ENCODE results near the gene RAPGEF2. TPM values are rescaled to one million over a fixed set of nuclear protein-coding genes. Genes with fewer than 3 reads are reported as not detected.

RAPGEF2 gene
- polyA plus RNA-seq, 1 donor (not counting 4 experiments of a cell fraction or from before 2014, with no cell fraction given) = 23.8 TPM

GRCh38 chr4:159169404-159170302 is 66.8 kb downstream of the RAPGEF2 start:
- Histone ChIP-seq H2AFZ (ENCODE audit: control insufficient read depth, low read length) (no peak overlapping the region), H3K4me3 (ENCODE audit: control insufficient read depth in 2 of 3, extremely low read depth in 1 of 3, insufficient read depth in 2 of 3, low read depth in 1 of 3, low read length in 3 of 3) (no peak overlapping the region), H3K27ac (ENCODE audit: control insufficient read depth, insufficient read depth, low read length) (no peak overlapping the region), H4K20me1 (ENCODE audit: control insufficient read depth, extremely low read depth, insufficient read depth, low read length) (no peaks in the 10 kb centered on the region), H3K36me3 (ENCODE audit: control insufficient read depth in 2 of 2, extremely low read depth in 1 of 2, insufficient read depth in 2 of 2, low read length in 2 of 2) (no peaks in the 10 kb centered on the region), H3K9me3 (ENCODE audit: control insufficient read depth, low read depth, low read length) (no peaks in the 10 kb centered on the region), H3K79me2 (ENCODE audit: control insufficient read depth, insufficient read depth, low read length) (peaks cover 25% of the 10 kb centered on the region), H3K27me3 (ENCODE audit: control insufficient read depth, extremely low read depth, insufficient read depth, low read length) (no peaks in the 10 kb centered on the region), H3K4me1 (ENCODE audit: control insufficient read depth, extremely low read depth, insufficient read depth, low read length) (peaks cover under 1% of the 10 kb centered on the region), H3K9me1 (ENCODE audit: control insufficient read depth, extremely low read depth, insufficient read depth, low read length) (no peaks in the 10 kb centered on the region), H3K4me2 (ENCODE audit: control insufficient read depth, extremely low read depth, insufficient read depth, low read depth, low read length) (no peak overlapping the region), H3K9ac (ENCODE audit: control insufficient read depth, extremely low read depth, insufficient read depth, low read length) (no peak overlapping the region)
- DNase-seq (ENCODE audit: low read depth, low spot score) = no peak
- no peak for TF ChIP-seq EZH2 (IDR thresholded peaks at IDR 0.05; ENCODE audit: low read length)
- TF ChIP-seq CTCF (optimal IDR thresholded peaks at IDR 0.05 in 1 of 3, IDR thresholded peaks at IDR 0.05 in 1 of 3, conservative IDR thresholded peaks at IDR 0.05 in 1 of 3; ENCODE audit: extremely low read depth in 1 of 3, insufficient read depth in 2 of 3, low read length in 3 of 3) = no peak
- dilution Hi-C loops (cut with MboI; ENCODE audit: extremely low pct_ligation_motif_present, low sequenced_read_pairs) = no loop called here
- FAIRE-seq = no peak

DNA sequence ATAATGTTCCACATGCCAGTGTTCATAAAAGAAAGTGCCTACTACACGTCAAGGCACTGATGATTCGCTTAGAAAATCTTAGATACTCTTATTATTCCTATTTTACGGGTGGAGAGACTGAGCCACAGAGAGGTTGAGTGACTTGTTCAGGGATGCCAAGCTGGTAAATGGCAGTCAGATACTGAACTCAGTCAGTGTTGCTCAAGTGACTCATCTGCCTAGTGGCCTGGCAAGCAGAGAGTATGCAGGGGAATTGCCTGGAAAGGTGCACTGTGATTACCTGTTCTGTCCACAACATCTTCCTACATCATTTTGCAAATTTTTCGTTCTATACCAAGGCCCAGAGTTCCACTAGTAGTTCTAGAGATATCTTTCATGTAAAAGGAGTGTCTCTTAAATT is 68.4 kb downstream of the RAPGEF2 start:
- TF ChIP-seq EZH2 (IDR thresholded peaks at IDR 0.05; ENCODE audit: low read length) (no peak), CTCF (optimal IDR thresholded peaks at IDR 0.05 in 1 of 3, IDR thresholded peaks at IDR 0.05 in 1 of 3, conservative IDR thresholded peaks at IDR 0.05 in 1 of 3; ENCODE audit: extremely low read depth in 1 of 3, insufficient read depth in 2 of 3, low read length in 3 of 3) (no peak)
- DNase-seq (ENCODE audit: low read depth, low spot score) (peak; percentile 4), FAIRE-seq (peak; percentile 79)
- no peak overlapping the region for H3K4me2 ChIP-seq (ENCODE audit: control insufficient read depth, extremely low read depth, insufficient read depth, low read depth, low read length)
- dilution Hi-C loops (cut with MboI; ENCODE audit: extremely low pct_ligation_motif_present, low sequenced_read_pairs) = no loop called here
- H3K9me3 ChIP-seq (ENCODE audit: control insufficient read depth, low read depth, low read length) = no peaks in the 10 kb centered on the region
- peaks cover 12% of the 10 kb centered on the region for H3K4me1 ChIP-seq (ENCODE audit: control insufficient read depth, extremely low read depth, insufficient read depth, low read length)
- H3K4me3 ChIP-seq (ENCODE audit: control insufficient read depth in 2 of 3, extremely low read depth in 1 of 3, insufficient read depth in 2 of 3, low read depth in 1 of 3, low read length in 3 of 3) = no peak overlapping the region
- no peaks in the 10 kb centered on the region for H3K27me3 ChIP-seq (ENCODE audit: control insufficient read depth, extremely low read depth, insufficient read depth, low read length)
- no peaks in the 10 kb centered on the region for H3K36me3 ChIP-seq (ENCODE audit: control insufficient read depth in 2 of 2, extremely low read depth in 1 of 2, insufficient read depth in 2 of 2, low read length in 2 of 2)
- H2AFZ ChIP-seq (ENCODE audit: control insufficient read depth, low read length) = no peak overlapping the region
- no peaks in the 10 kb centered on the region for H4K20me1 ChIP-seq (ENCODE audit: control insufficient read depth, extremely low read depth, insufficient read depth, low read length)
- H3K79me2 ChIP-seq (ENCODE audit: control insufficient read depth, insufficient read depth, low read length) = peaks cover 30% of the 10 kb centered on the region
- no peaks in the 10 kb centered on the region for H3K9me1 ChIP-seq (ENCODE audit: control insufficient read depth, extremely low read depth, insufficient read depth, low read length)
- no peak overlapping the region for H3K9ac ChIP-seq (ENCODE audit: control insufficient read depth, extremely low read depth, insufficient read depth, low read length)
- no peak overlapping the region for H3K27ac ChIP-seq (ENCODE audit: control insufficient read depth, insufficient read depth, low read length)

All from keratinocyte (primary cell).